ENCODE results near the gene PTGER3.
A peak's percentile ranks its signal among the peaks of the same experiment; 100 is the strongest.

PTGER3 gene

GRCh38 chr1:71049951-71050598, 2.5 kb upstream of the PTGER3 start:
- peak; percentile 66 for DNase-seq

GRCh38 chr1:71046891-71047634, 553 bp downstream of the PTGER3 start:
- DNase-seq, result no peak

- DNase-seq, result no peak
Measured at GRCh38 chr1:71045463-71046028, 2.1 kb downstream of the PTGER3 start.

- no peak for DNase-seq
Measured at GRCh38 chr1:71044833-71045232, 2.8 kb downstream of the PTGER3 start.

GRCh38 chr1:71043065-71043464, 4.6 kb downstream of the PTGER3 start:
- no peak for DNase-seq

GRCh38 chr1:71041806-71042205, 5.8 kb downstream of the PTGER3 start:
- no peak for DNase-seq

- DNase-seq, result no peak
Measured at GRCh38 chr1:71039661-71040262, 7.9 kb downstream of the PTGER3 start.

GRCh38 chr1:71038942-71039341, 8.7 kb downstream of the PTGER3 start:
- DNase-seq, result no peak

- DNase-seq, result no peak
Measured at GRCh38 chr1:71037829-71038620, 9.6 kb downstream of the PTGER3 start.

GRCh38 chr1:71037066-71037465, 10.6 kb downstream of the PTGER3 start:
- no peak for DNase-seq

GRCh38 chr1:71033136-71033535, 14.5 kb downstream of the PTGER3 start:
- no peak for DNase-seq

- DNase-seq, result no peak
Measured at GRCh38 chr1:71031426-71031825, 16.2 kb downstream of the PTGER3 start.

GRCh38 chr1:71030026-71030425, 17.6 kb downstream of the PTGER3 start:
- no peak for DNase-seq

GRCh38 chr1:71028981-71029380, 18.6 kb downstream of the PTGER3 start:
- DNase-seq, result no peak

- DNase-seq, result no peak
Measured at GRCh38 chr1:71027991-71028390, 19.6 kb downstream of the PTGER3 start.

- no peak for DNase-seq
Measured at GRCh38 chr1:71026093-71026492, 21.5 kb downstream of the PTGER3 start.

- no peak for DNase-seq
Measured at GRCh38 chr1:71023515-71023914, 24.1 kb downstream of the PTGER3 start.

- no peak for DNase-seq
Measured at GRCh38 chr1:71019233-71019969, 28.2 kb downstream of the PTGER3 start.

GRCh38 chr1:71018791-71019190, 28.8 kb downstream of the PTGER3 start:
- DNase-seq, result no peak

- DNase-seq, result no peak
Measured at GRCh38 chr1:71015745-71016144, 31.9 kb downstream of the PTGER3 start.

- no peak for DNase-seq
Measured at GRCh38 chr1:71014178-71014579, 33.4 kb downstream of the PTGER3 start.

Data from CD4-positive, alpha-beta T cell treated with Interleukin-4 for 4 hours (primary cell).